IMR-90 (cell line): ENCODE measurements around the gene PIGZ. TPM values are rescaled to one million over a fixed set of nuclear protein-coding genes. Genes with fewer than 3 reads are reported as not detected.

Source experiments
- ATAC-seq: fragments of 200-7000 bp; cut with Tn5 transposase; 2 replicates; pipeline ENCODE4 v1.9.1; 2020; ENCODE audit warnings: low read depth, mild to moderate bottlenecking, moderate library complexity
- BruUV-seq: library from RNA; stranded (reverse); fragments of 400-500 nt; replicated peaks from 2 replicates; lab custom pipeline; 2021; lab: Mats Ljungman, UMichigan
- CTCF ChIA-PET: fragments of 300-600 bp; formaldehyde crosslinking; extraction: SDS; loops from one replicate; lab custom pipeline; 2021; ENCODE audit warnings: antibody characterized with exemption; lab: Yijun Ruan, JAX
- POLR2A ChIA-PET: fragments of 300-600 bp; sonication (Branson Sonifier 250); formaldehyde crosslinking; loops from one replicate; lab custom pipeline; 2022; ENCODE audit warnings: antibody characterized with exemption; ENCODE audit not compliant: unreplicated experiment; lab: Charles Lee
- DNase-seq: peaks from one replicate; pipeline ENCODE4 v3.0.0; 2013
- H2AFZ ChIP-seq: replicated peaks from 2 replicates; pipeline ENCODE3; 2013; ENCODE audit warnings: low read length, mild to moderate bottlenecking; ENCODE audit not compliant: poor library complexity
- H2AK5ac ChIP-seq: 2 replicates; pipeline ENCODE4 v1.6.1; 2013; ENCODE audit warnings: low read depth, low read length, inconsistent platforms
- H2AK9ac ChIP-seq: replicated peaks from 2 replicates; pipeline ENCODE3; 2013; ENCODE audit warnings: mild to moderate bottlenecking, low read depth, low read length, moderate library complexity; ENCODE audit not compliant: poor library complexity
- H2BK120ac ChIP-seq: 2 replicates; pipeline ENCODE4 v1.6.1; 2013; ENCODE audit warnings: low read depth, low read length, inconsistent platforms
- H2BK15ac ChIP-seq: 3 replicates; pipeline ENCODE4 v1.6.1; 2013; ENCODE audit warnings: low read depth, low read length, inconsistent platforms
- H2BK20ac ChIP-seq: 2 replicates; pipeline ENCODE4 v1.6.1; 2013; ENCODE audit warnings: low read depth, mild to moderate bottlenecking, inconsistent platforms, low read length, moderate library complexity
- H2BK5ac ChIP-seq: 2 replicates; pipeline ENCODE4 v1.6.1; 2013; ENCODE audit warnings: mild to moderate bottlenecking, low read depth, low read length, inconsistent platforms; ENCODE audit not compliant: poor library complexity, severe bottlenecking
- H3K14ac ChIP-seq: replicated peaks from 2 replicates; pipeline ENCODE4 v1.6.1; 2013; ENCODE audit warnings: low read depth, low read length, inconsistent platforms
- H3K18ac ChIP-seq: 2 replicates; pipeline ENCODE4 v1.6.1; 2013; ENCODE audit warnings: low read depth, low read length, control low read depth
- H3K23ac ChIP-seq: 2 replicates; pipeline ENCODE4 v1.6.1; 2013; ENCODE audit warnings: low read depth, low read length, inconsistent platforms
- H3K27ac ChIP-seq: 2 replicates; pipeline ENCODE4 v1.5.1; 2013; ENCODE audit warnings: mild to moderate bottlenecking, control low read depth, low read length; ENCODE audit not compliant: insufficient read depth
- H3K27me3 ChIP-seq: 2 replicates; pipeline ENCODE4 v1.6.1; 2013; ENCODE audit warnings: low read length; ENCODE audit not compliant: control insufficient read depth, insufficient read depth
- H3K36me3 ChIP-seq: 2 replicates; pipeline ENCODE4 v1.6.1; 2013; ENCODE audit warnings: low read length, mixed read lengths; ENCODE audit not compliant: control insufficient read depth, insufficient read depth
- H3K4ac ChIP-seq: 2 replicates; pipeline ENCODE4 v1.6.1; 2013; ENCODE audit warnings: low read depth, low read length, inconsistent platforms
- H3K4me1 ChIP-seq: 2 replicates; pipeline ENCODE4 v1.6.1; 2013; ENCODE audit warnings: low read length, mixed read lengths; ENCODE audit not compliant: control insufficient read depth, insufficient read depth
- H3K4me2 ChIP-seq: 2 replicates; pipeline ENCODE4 v1.6.1; 2013; ENCODE audit warnings: low read depth, mild to moderate bottlenecking, control low read depth, low read length, moderate library complexity
- H3K4me3 ChIP-seq: 2 replicates; pipeline ENCODE4 v1.5.1; 2013; ENCODE audit warnings: low read depth, mild to moderate bottlenecking, control low read depth, low read length, moderate library complexity; ENCODE audit not compliant: insufficient read depth
- H3K56ac ChIP-seq: 2 replicates; pipeline ENCODE4 v1.6.1; 2013; ENCODE audit warnings: low read length, inconsistent platforms; ENCODE audit not compliant: insufficient read depth; ENCODE audit errors: extremely low read depth
- H3K79me1 ChIP-seq, 2 experiments: 2 replicates each; pipeline ENCODE4 v1.6.1; 2013; ENCODE audit warnings: low read length in 2 of 2, inconsistent platforms in 1 of 2, low read depth in 1 of 2
- H3K9ac ChIP-seq: 2 replicates; pipeline ENCODE4 v1.6.1; 2013; ENCODE audit warnings: low read depth, low read length, control low read depth
- H3K9me1 ChIP-seq: 2 replicates; pipeline ENCODE4 v1.6.1; 2013; ENCODE audit warnings: low read length, inconsistent platforms; ENCODE audit not compliant: insufficient read depth
- H3K9me3 ChIP-seq: 2 replicates; pipeline ENCODE4 v1.6.1; 2013; ENCODE audit warnings: low read length; ENCODE audit not compliant: control insufficient read depth, insufficient read depth
- H4K20me1 ChIP-seq: 2 replicates; pipeline ENCODE4 v1.6.1; 2013; ENCODE audit warnings: low read length, inconsistent platforms; ENCODE audit not compliant: insufficient read depth
- H4K5ac ChIP-seq: 2 replicates; pipeline ENCODE4 v1.6.1; 2013; ENCODE audit warnings: mild to moderate bottlenecking, low read depth, low read length, control low read depth
- H4K8ac ChIP-seq, 2 experiments: 2 replicates each; pipeline ENCODE4 v1.6.1; 2013; ENCODE audit warnings: low read depth in 2 of 2, low read length in 2 of 2, control low read depth in 1 of 2, inconsistent platforms in 1 of 2
- H4K91ac ChIP-seq: 2 replicates; pipeline ENCODE4 v1.6.1; 2013; ENCODE audit warnings: low read depth, low read length, inconsistent platforms; ENCODE audit not compliant: insufficient read depth
- BHLHE40 ChIP-seq: fragments of 150-350 bp; IDR thresholded peaks from 2 replicates; pipeline ENCODE4 v1.6.1; 2016; ENCODE audit warnings: mild to moderate bottlenecking, low read depth, low read length
- CEBPB ChIP-seq: IDR thresholded peaks from 2 replicates; pipeline ENCODE4 v1.6.1; 2012; ENCODE audit warnings: low read depth, low read length, improper control_type of control experiment
- CHD1 ChIP-seq: IDR thresholded peaks from 2 replicates; pipeline ENCODE4 v1.6.1; 2012; ENCODE audit warnings: low read depth, low read length, improper control_type of control experiment
- ELK1 ChIP-seq: fragments of 150-350 bp; IDR thresholded peaks from 2 replicates; pipeline ENCODE4 v1.6.1; 2016; ENCODE audit warnings: low read depth, mild to moderate bottlenecking, low read length, moderate library complexity, borderline replicate concordance
- FOS ChIP-seq: fragments of 150-350 bp; IDR thresholded peaks from 2 replicates; pipeline ENCODE4 v1.6.1; 2016; ENCODE audit warnings: low read depth, low read length
- MAFK ChIP-seq: IDR thresholded peaks from 2 replicates; pipeline ENCODE4 v1.6.1; 2012; ENCODE audit warnings: low read depth, low read length, improper control_type of control experiment
- MAZ ChIP-seq: IDR thresholded peaks from 2 replicates; pipeline ENCODE4 v1.6.1; 2012; ENCODE audit warnings: low read depth, mild to moderate bottlenecking, low read length, improper control_type of control experiment, moderate library complexity, borderline replicate concordance
- MXI1 ChIP-seq: IDR thresholded peaks from 2 replicates; pipeline ENCODE4 v1.6.1; 2012; ENCODE audit warnings: low read depth, mild to moderate bottlenecking, low read length, moderate library complexity, borderline replicate concordance
- NFE2L2 ChIP-seq: fragments of 150-350 bp; IDR thresholded peaks from 2 replicates; pipeline ENCODE4 v1.6.1; 2016; ENCODE audit warnings: low read depth, mild to moderate bottlenecking, low read length
- POLR2A ChIP-seq: IDR thresholded peaks from 2 replicates; pipeline ENCODE4 v1.6.1; 2012; ENCODE audit warnings: mild to moderate bottlenecking, low read depth, low read length
- RAD21 ChIP-seq: IDR thresholded peaks from 2 replicates; pipeline ENCODE4 v1.6.1; 2012; ENCODE audit warnings: low read length, improper control_type of control experiment
- RCOR1 ChIP-seq: IDR thresholded peaks from 2 replicates; pipeline ENCODE4 v1.6.1; 2012; ENCODE audit warnings: mild to moderate bottlenecking, low read length, improper control_type of control experiment; ENCODE audit not compliant: insufficient replicate concordance
- RFX5 ChIP-seq: IDR thresholded peaks from 2 replicates; pipeline ENCODE4 v1.8.0; 2012; ENCODE audit warnings: low read depth, mild to moderate bottlenecking, low read length, moderate library complexity
- SMC3 ChIP-seq: fragments of 150-350 bp; IDR thresholded peaks from 2 replicates; pipeline ENCODE4 v1.6.1; 2016; ENCODE audit warnings: low read depth, mild to moderate bottlenecking, antibody characterized with exemption, low read length, moderate library complexity
- WGBS, 2 experiments: methylation state at CpG; one replicate each; pipeline versions ENCODE4 v1.1.5 to v1.1.7; 2013; ENCODE audit warnings: missing lambda C conversion rate in 2 of 2; ENCODE audit not compliant: insufficient read length in 1 of 2; ENCODE audit errors: extremely low coverage in 2 of 2; 5-methylcytosine and 5-hydroxymethylcytosine counted together
- dilution Hi-C: fragments of 300-500 bp; cut with HindIII; formaldehyde crosslinking; loops from one replicate; pipeline ENCODE4 v1.14.3; 2018; ENCODE audit warnings: low sequenced_read_pairs; ENCODE audit not compliant: unreplicated experiment
- in situ Hi-C: fragments of 300-500 bp; cut with MboI; formaldehyde crosslinking; loops from 3 replicates; pipeline ENCODE4 v1.14.3; 2019; ENCODE audit warnings: low sequenced_read_pairs, inconsistent platforms, mixed read lengths
- intact Hi-C: fragments of 100-400 bp; cut with micrococcal nuclease; formaldehyde crosslinking; loops from 2 replicates; pipeline ENCODE4 v1.10.0; 2022
- polyA plus RNA-seq, 3 experiments: library from polyadenylated mRNA; depleted of rRNA; stranded (reverse); fragments of >200 nt; gene quantifications; 2 replicates each; pipeline ENCODE4 v1.2.3, GENCODE V29; 2012; ENCODE audit warnings: low replicate concordance in 1 of 3
- total RNA-seq: library from RNA; depleted of rRNA; stranded (reverse); fragments of >200 nt; gene quantifications from 2 replicates; pipeline ENCODE4 v1.2.3, GENCODE V29; 2012
- TF ChIP-seq, protein P1 (sequence below): conservative IDR thresholded peaks from 2 replicates; pipeline ENCODE4 v1.5.1; 2012; ENCODE audit warnings: mild to moderate bottlenecking, low read depth, low read length, improper control_type of control experiment
- TF ChIP-seq, protein P2 (sequence below): fragments of 150-350 bp; IDR thresholded peaks from 2 replicates; pipeline ENCODE4 v1.6.1; 2017; ENCODE audit warnings: mild to moderate bottlenecking, antibody characterized with exemption, low read length, low read depth

The PIGZ gene
- total and polyA plus RNA-seq, 2 of the 4 experiments (the other 2 are of a cell fraction): 0.18 to 0.86 TPM

DNA sequence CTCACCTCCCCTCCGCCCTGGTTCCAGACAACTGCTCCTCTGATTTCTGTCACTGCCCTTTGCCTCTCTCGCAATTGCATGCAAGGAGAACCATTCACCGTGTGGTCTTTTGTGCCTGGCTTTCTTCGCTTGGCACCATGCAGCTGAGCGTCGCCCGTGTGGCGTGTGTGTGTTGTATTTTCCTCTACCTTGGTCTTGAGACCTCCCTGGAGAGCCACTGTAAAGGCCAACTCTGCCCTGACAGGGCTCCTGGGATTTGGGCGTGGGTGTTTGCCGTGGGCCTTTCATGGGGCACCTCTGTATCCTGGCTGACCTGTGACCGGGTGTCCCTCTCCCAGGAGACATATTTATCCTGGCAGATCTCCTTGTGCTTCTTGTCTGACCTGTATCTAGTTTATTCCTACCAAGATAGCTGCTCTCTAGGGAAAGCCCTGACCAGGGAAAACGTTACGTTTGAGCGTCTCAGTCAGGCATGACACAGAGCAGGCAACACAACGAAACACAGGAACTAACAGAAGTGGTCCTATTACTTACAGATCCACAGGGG lies 2.0 kb upstream of the PIGZ start:
- H3K4me3 ChIP-seq: no peak overlapping the region
- no peaks in the 10 kb centered on the region for H3K9me3 ChIP-seq
- H4K91ac ChIP-seq: no peak overlapping the region
- no peaks in the 10 kb centered on the region for H4K20me1 ChIP-seq
- H3K79me1 ChIP-seq: no peaks in the 10 kb centered on the region
- no peak overlapping the region for H2AK5ac ChIP-seq
- ChIA-PET POLR2A (no interaction called here), CTCF (no interaction called here)
- no peak overlapping the region for H3K18ac ChIP-seq
- ATAC-seq (no peak), DNase-seq (no peak)
- no peak overlapping the region for H2BK5ac ChIP-seq
- no peak overlapping the region for H3K23ac ChIP-seq
- no peak overlapping the region for H4K8ac ChIP-seq
- H3K4me2 ChIP-seq: no peak overlapping the region
- H2AFZ ChIP-seq: peak overlapping the region; percentile 33
- H3K4me1 ChIP-seq: peaks cover 4% of the 10 kb centered on the region
- no peak overlapping the region for H4K5ac ChIP-seq
- H3K9me1 ChIP-seq: no peaks in the 10 kb centered on the region
- no peak overlapping the region for H2BK15ac ChIP-seq
- no peak overlapping the region for H3K4ac ChIP-seq
- no peak overlapping the region for H2BK120ac ChIP-seq
- H3K56ac ChIP-seq: no peak overlapping the region
- in situ Hi-C loops (loop anchor here (10.0 to 25.0 kb wide), 2 partner anchors 214 to 358 kb away; no protein-coding TSS in a partner anchor), dilution Hi-C loops (no loop called here), intact Hi-C loops (loop anchor here (1.0 to 2.0 kb wide), 2 partner anchors 132 to 362 kb away; no protein-coding TSS in a partner anchor)
- BruUV-seq: no TSS peak
- no peak overlapping the region for H3K27ac ChIP-seq
- no peak overlapping the region for H3K9ac ChIP-seq
- H2BK20ac ChIP-seq: no peak overlapping the region
- no peak overlapping the region for H3K14ac ChIP-seq
- H2AK9ac ChIP-seq: peak overlapping the region; percentile 72
- 83% methylated on average over 9 of the region's 15 CpGs; no CpG with 5 or more reads in 1 of the 2 experiments for WGBS, 2 experiments
- H3K27me3 ChIP-seq: peaks cover 33% of the 10 kb centered on the region
- no peaks in the 10 kb centered on the region for H3K36me3 ChIP-seq
- TF ChIP-seq BHLHE40 (no peak), CHD1 (no peak), NFE2L2 (no peak), MAFK (no peak), MAZ (no peak), FOS (no peak), CEBPB (no peak), RCOR1 (no peak), RAD21 (no peak), MXI1 (no peak), SMC3 (no peak), POLR2A (no peak), ELK1 (no peak), RFX5 (no peak)
- TF ChIP-seq, protein P1, sequence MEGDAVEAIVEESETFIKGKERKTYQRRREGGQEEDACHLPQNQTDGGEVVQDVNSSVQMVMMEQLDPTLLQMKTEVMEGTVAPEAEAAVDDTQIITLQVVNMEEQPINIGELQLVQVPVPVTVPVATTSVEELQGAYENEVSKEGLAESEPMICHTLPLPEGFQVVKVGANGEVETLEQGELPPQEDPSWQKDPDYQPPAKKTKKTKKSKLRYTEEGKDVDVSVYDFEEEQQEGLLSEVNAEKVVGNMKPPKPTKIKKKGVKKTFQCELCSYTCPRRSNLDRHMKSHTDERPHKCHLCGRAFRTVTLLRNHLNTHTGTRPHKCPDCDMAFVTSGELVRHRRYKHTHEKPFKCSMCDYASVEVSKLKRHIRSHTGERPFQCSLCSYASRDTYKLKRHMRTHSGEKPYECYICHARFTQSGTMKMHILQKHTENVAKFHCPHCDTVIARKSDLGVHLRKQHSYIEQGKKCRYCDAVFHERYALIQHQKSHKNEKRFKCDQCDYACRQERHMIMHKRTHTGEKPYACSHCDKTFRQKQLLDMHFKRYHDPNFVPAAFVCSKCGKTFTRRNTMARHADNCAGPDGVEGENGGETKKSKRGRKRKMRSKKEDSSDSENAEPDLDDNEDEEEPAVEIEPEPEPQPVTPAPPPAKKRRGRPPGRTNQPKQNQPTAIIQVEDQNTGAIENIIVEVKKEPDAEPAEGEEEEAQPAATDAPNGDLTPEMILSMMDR: no peak
- TF ChIP-seq, protein P2, sequence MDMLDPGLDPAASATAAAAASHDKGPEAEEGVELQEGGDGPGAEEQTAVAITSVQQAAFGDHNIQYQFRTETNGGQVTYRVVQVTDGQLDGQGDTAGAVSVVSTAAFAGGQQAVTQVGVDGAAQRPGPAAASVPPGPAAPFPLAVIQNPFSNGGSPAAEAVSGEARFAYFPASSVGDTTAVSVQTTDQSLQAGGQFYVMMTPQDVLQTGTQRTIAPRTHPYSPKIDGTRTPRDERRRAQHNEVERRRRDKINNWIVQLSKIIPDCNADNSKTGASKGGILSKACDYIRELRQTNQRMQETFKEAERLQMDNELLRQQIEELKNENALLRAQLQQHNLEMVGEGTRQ: no peak
